PC-9 (cell line): Measurements from ENCODE around the gene DNAAF6.

Source experiments
- CTCF ChIP-seq: fragments of 200-600 bp; sonication (generic); conservative IDR thresholded peaks from 2 replicates; pipeline ENCODE4 v1.6.1; 2017; ENCODE audit warnings: mixed run types, antibody characterized with exemption, mild to moderate bottlenecking, moderate library complexity
- EZH2 ChIP-seq: fragments of 200-600 bp; sonication (generic); IDR thresholded peaks from 2 replicates; pipeline ENCODE4 v1.8.0; 2017; ENCODE audit warnings: antibody characterized with exemption, low read depth

- no peak for TF ChIP-seq CTCF
- no peak for TF ChIP-seq EZH2
Measured at GRCh38 chrX:107290019-107290418, 83.6 kb downstream of the DNAAF6 start.
